DND-41 (cell line): ENCODE results near the gene MAGI1.

Experiments
- ATAC-seq: fragments of 200-7000 bp; cut with Tn5 transposase; 3 replicates; pipeline ENCODE4 v1.9.1; 2021; ENCODE audit warnings: low read depth; ENCODE audit not compliant: insufficient read depth
- DNase-seq: peaks from one replicate; pipeline ENCODE4 v3.0.0-alpha.2; 2020
- H2AFZ ChIP-seq: 2 replicates; pipeline ENCODE4 v1.6.0; 2012; ENCODE audit warnings: low read depth, low read length
- H3K27ac ChIP-seq: 2 replicates; pipeline ENCODE4 v1.5.1; 2012; ENCODE audit warnings: low read length, inconsistent platforms
- H3K27me3 ChIP-seq: fragments of 200-600 bp; sonication (generic); 2 replicates; pipeline ENCODE4 v1.6.0; 2012; ENCODE audit warnings: low read length, mild to moderate bottlenecking, inconsistent platforms; ENCODE audit not compliant: insufficient read depth, poor library complexity
- H3K36me3 ChIP-seq: 2 replicates; pipeline ENCODE4 v1.5.1; 2012; ENCODE audit warnings: low read length, inconsistent platforms; ENCODE audit not compliant: insufficient read depth
- H3K4me1 ChIP-seq: 2 replicates; pipeline ENCODE4 v1.5.1; 2012; ENCODE audit warnings: mild to moderate bottlenecking, low read length; ENCODE audit not compliant: insufficient read depth
- H3K4me2 ChIP-seq: 2 replicates; pipeline ENCODE4 v1.6.0; 2012; ENCODE audit warnings: mild to moderate bottlenecking, moderate library complexity, low read length, inconsistent platforms; ENCODE audit not compliant: insufficient read depth
- H3K4me3 ChIP-seq, 2 experiments: fragments of 200-600 bp in 1 of 2; shearing (Covaris generic) in 1 of 2; 2 replicates each; pipeline ENCODE4 v1.5.1; 2012 to 2016; ENCODE audit warnings: inconsistent platforms in 2 of 2, low read length in 2 of 2, mild to moderate bottlenecking in 2 of 2, low read depth in 1 of 2, moderate library complexity in 1 of 2
- H3K79me2 ChIP-seq: 2 replicates; pipeline ENCODE4 v1.6.0; 2012; ENCODE audit warnings: low read length, inconsistent platforms; ENCODE audit not compliant: insufficient read depth
- H3K9ac ChIP-seq: 2 replicates; pipeline ENCODE4 v1.6.0; 2012; ENCODE audit warnings: low read depth, mild to moderate bottlenecking, inconsistent platforms, low read length, moderate library complexity
- H3K9me3 ChIP-seq: 2 replicates; pipeline ENCODE4 v1.5.1; 2012; ENCODE audit warnings: low read length, moderate library complexity, mild to moderate bottlenecking, inconsistent platforms; ENCODE audit not compliant: insufficient read depth, severe bottlenecking
- H4K20me1 ChIP-seq: 2 replicates; pipeline ENCODE4 v1.6.0; 2012; ENCODE audit warnings: low read length; ENCODE audit not compliant: insufficient read depth
- EZH2 ChIP-seq: IDR thresholded peaks from 3 replicates; pipeline ENCODE4 v1.6.1; 2012; ENCODE audit warnings: borderline replicate concordance, low read depth, mild to moderate bottlenecking, moderate library complexity, low read length, inconsistent platforms; ENCODE audit not compliant: severe bottlenecking
- TF ChIP-seq, protein P1 (sequence below): IDR thresholded peaks from 2 replicates; pipeline ENCODE4 v1.5.1; 2012; ENCODE audit warnings: borderline replicate concordance, low read length, moderate library complexity, mild to moderate bottlenecking; ENCODE audit not compliant: poor library complexity, severe bottlenecking; ENCODE audit errors: extremely low read depth

The MAGI1 gene

DNA sequence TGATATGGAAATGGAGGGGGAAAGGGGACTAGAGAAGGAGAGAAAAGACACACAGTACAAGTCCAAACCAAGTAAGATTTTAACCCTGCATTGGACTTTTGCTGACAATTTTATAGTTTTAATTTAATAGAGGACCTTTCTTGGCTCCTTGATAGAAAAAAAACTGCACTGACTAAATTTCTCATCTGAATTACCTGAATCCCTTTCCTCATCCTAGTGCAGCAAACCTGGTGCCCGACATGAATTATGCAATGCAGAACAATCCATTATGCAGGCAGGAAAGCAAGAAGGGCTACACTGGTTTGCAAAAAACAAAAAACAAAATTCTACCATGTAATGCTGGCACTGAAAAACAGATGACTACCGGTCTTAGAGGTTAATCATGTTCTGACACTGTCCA is 15.5 kb downstream of the MAGI1 start:
- no peak overlapping the region for H3K4me3 ChIP-seq
- H3K36me3 ChIP-seq: no peaks in the 10 kb centered on the region
- no peaks in the 10 kb centered on the region for H3K79me2 ChIP-seq
- H3K4me1 ChIP-seq: no peaks in the 10 kb centered on the region
- no peak overlapping the region for H3K4me2 ChIP-seq
- no peak overlapping the region for H2AFZ ChIP-seq
- no peak overlapping the region for H3K27ac ChIP-seq
- DNase-seq (no peak), ATAC-seq (no peak)
- no peaks in the 10 kb centered on the region for H3K27me3 ChIP-seq
- H4K20me1 ChIP-seq: no peaks in the 10 kb centered on the region
- H3K9ac ChIP-seq: no peak overlapping the region
- no peak for TF ChIP-seq EZH2
- TF ChIP-seq, protein P1, sequence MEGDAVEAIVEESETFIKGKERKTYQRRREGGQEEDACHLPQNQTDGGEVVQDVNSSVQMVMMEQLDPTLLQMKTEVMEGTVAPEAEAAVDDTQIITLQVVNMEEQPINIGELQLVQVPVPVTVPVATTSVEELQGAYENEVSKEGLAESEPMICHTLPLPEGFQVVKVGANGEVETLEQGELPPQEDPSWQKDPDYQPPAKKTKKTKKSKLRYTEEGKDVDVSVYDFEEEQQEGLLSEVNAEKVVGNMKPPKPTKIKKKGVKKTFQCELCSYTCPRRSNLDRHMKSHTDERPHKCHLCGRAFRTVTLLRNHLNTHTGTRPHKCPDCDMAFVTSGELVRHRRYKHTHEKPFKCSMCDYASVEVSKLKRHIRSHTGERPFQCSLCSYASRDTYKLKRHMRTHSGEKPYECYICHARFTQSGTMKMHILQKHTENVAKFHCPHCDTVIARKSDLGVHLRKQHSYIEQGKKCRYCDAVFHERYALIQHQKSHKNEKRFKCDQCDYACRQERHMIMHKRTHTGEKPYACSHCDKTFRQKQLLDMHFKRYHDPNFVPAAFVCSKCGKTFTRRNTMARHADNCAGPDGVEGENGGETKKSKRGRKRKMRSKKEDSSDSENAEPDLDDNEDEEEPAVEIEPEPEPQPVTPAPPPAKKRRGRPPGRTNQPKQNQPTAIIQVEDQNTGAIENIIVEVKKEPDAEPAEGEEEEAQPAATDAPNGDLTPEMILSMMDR: no peak
- no peaks in the 10 kb centered on the region for H3K9me3 ChIP-seq

DNA sequence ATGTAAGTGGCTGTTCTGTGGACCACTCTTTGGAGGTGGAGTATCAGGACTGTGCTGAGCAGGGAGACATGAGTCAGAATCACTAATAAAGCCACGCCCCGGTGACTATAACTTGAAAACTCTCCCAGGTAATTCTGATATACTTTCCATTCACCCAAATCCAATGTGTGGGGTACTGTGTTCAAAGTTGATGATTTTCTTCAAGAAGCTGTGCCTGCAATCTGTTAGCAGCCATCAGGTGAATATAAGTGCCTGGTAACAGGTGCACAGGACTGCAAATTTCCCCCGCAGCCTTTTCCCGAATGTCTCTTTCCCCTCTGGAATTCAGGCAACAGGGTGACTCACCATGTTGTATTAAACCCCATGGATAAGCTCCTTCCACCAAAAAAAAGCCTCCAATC is 17.0 kb downstream of the MAGI1 start:
- H3K9ac ChIP-seq: no peak overlapping the region
- no peak overlapping the region for H3K4me2 ChIP-seq
- H2AFZ ChIP-seq: no peak overlapping the region
- no peaks in the 10 kb centered on the region for H3K4me1 ChIP-seq
- no peak overlapping the region for H3K27ac ChIP-seq
- no peaks in the 10 kb centered on the region for H3K79me2 ChIP-seq
- no peak overlapping the region for H3K4me3 ChIP-seq
- TF ChIP-seq EZH2: no peak
- TF ChIP-seq, protein P1: no peak
- H3K9me3 ChIP-seq: no peaks in the 10 kb centered on the region
- ATAC-seq (no peak), DNase-seq (no peak)
- no peaks in the 10 kb centered on the region for H3K27me3 ChIP-seq
- H3K36me3 ChIP-seq: no peaks in the 10 kb centered on the region
- H4K20me1 ChIP-seq: no peaks in the 10 kb centered on the region

DNA sequence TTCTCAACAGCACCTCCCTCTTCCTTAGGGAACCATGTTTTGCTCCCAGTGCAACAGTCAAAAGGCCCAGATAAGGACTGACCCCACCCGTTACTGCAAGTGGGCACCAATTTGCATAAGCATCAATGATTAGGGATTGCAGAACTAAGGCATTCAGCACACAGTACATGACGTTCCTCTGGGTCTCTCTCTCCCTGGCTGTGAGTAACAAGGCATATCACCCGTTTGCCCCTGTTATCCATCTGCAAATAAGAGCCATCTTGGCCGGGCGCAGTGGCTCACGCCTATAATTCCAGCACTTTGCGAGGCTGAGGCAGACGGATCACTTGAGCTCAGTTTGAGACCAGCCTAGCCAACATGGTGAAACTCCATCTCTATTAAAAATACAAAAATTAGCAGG is 18.8 kb downstream of the MAGI1 start:
- H3K79me2 ChIP-seq: no peaks in the 10 kb centered on the region
- ATAC-seq: no peak
- no peak overlapping the region for H3K4me2 ChIP-seq
- no peak overlapping the region for H3K4me3 ChIP-seq
- no peak overlapping the region for H3K9ac ChIP-seq
- no peaks in the 10 kb centered on the region for H3K27me3 ChIP-seq
- TF ChIP-seq, protein P1: no peak
- TF ChIP-seq EZH2: no peak
- DNase-seq: no peak
- H3K27ac ChIP-seq: no peak overlapping the region
- H2AFZ ChIP-seq: no peak overlapping the region
- H4K20me1 ChIP-seq: no peaks in the 10 kb centered on the region
- H3K9me3 ChIP-seq: no peaks in the 10 kb centered on the region
- H3K36me3 ChIP-seq: no peaks in the 10 kb centered on the region
- H3K4me1 ChIP-seq: no peaks in the 10 kb centered on the region
